ENCODE measurements around the gene ADK. TPM values are rescaled to one million over a fixed set of nuclear protein-coding genes. Genes with fewer than 3 reads are reported as not detected.

The ADK gene
- total RNA-seq, 3 donors from 2014 or later = 27.2 to 50.8 (median 40.0) TPM

DNA sequence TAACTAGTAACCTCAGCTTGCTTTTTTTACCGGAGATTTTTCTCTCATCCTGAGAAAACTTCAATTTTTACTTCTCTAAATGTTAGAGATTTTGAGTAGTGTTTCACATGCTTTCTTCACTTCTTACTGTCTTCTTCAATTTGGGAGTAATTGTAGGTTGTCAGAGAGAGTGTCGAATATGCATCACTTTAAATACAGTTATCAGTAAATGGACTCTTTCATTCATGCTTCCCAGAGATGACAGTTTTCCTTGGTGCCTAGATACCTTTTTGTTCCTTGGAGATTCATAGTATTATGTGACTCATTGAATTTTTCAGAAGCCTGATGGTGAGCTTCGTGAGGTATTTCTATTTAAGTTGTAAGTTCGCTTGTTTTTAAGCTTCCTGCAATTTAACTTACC is 169.7 kb downstream of the ADK start:
- H3K9me3 ChIP-seq = peaks cover 0 to 11% of the 10 kb centered on the region in 2 donors
- no peaks in the 10 kb centered on the region for H3K36me3 ChIP-seq
- no peaks in the 10 kb centered on the region for H3K27me3 ChIP-seq
- intact Hi-C loops (cut with DNase I; ENCODE audit: low total_unique reads) = no loop called here
- TF ChIP-seq POLR2A (IDR thresholded peaks at IDR 0.05) (no peak), POLR2AphosphoS5 (IDR thresholded peaks at IDR 0.05) (no peak)
- TF ChIP-seq, protein P1, sequence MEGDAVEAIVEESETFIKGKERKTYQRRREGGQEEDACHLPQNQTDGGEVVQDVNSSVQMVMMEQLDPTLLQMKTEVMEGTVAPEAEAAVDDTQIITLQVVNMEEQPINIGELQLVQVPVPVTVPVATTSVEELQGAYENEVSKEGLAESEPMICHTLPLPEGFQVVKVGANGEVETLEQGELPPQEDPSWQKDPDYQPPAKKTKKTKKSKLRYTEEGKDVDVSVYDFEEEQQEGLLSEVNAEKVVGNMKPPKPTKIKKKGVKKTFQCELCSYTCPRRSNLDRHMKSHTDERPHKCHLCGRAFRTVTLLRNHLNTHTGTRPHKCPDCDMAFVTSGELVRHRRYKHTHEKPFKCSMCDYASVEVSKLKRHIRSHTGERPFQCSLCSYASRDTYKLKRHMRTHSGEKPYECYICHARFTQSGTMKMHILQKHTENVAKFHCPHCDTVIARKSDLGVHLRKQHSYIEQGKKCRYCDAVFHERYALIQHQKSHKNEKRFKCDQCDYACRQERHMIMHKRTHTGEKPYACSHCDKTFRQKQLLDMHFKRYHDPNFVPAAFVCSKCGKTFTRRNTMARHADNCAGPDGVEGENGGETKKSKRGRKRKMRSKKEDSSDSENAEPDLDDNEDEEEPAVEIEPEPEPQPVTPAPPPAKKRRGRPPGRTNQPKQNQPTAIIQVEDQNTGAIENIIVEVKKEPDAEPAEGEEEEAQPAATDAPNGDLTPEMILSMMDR (IDR thresholded peaks at IDR 0.05) = no peak
- H3K4me1 ChIP-seq = no peaks in the 10 kb centered on the region
- no peak overlapping the region for H3K27ac ChIP-seq
- no peak overlapping the region for H3K4me3 ChIP-seq
- DNase-seq (ENCODE audit: low spot score in 2 of 2) = no peak

DNA sequence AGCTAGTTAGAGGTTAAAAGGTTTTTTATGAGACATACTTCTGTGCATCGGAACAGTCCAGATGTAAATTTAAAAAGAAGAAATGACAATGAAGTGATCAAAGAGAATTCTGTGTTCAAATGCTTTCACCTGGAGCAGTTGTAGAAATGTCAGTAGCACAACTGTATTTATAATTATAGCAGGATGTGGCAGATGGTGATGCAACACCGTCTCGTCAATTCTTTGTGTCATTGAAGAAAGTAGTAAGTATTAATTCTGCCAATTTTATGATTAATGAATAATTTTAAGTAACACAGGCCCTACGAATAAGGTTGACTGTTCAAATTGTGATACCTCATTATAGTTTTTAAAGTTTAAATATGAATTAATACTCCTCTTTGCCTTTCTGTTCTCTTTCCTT is 171.1 kb downstream of the ADK start:
- no peaks in the 10 kb centered on the region for H3K27me3 ChIP-seq
- no peak overlapping the region for H3K27ac ChIP-seq
- TF ChIP-seq, protein P1 (IDR thresholded peaks at IDR 0.05) = no peak
- TF ChIP-seq POLR2AphosphoS5 (IDR thresholded peaks at IDR 0.05) = no peak
- no peak for TF ChIP-seq POLR2A (IDR thresholded peaks at IDR 0.05)
- no peak overlapping the region for H3K4me3 ChIP-seq
- no peaks in the 10 kb centered on the region for H3K36me3 ChIP-seq
- DNase-seq (ENCODE audit: low spot score in 2 of 2) = no peak
- H3K9me3 ChIP-seq = peaks cover 0 to 11% of the 10 kb centered on the region in 2 donors
- no peaks in the 10 kb centered on the region for H3K4me1 ChIP-seq
- intact Hi-C loops (cut with DNase I; ENCODE audit: low total_unique reads) = no loop called here

DNA sequence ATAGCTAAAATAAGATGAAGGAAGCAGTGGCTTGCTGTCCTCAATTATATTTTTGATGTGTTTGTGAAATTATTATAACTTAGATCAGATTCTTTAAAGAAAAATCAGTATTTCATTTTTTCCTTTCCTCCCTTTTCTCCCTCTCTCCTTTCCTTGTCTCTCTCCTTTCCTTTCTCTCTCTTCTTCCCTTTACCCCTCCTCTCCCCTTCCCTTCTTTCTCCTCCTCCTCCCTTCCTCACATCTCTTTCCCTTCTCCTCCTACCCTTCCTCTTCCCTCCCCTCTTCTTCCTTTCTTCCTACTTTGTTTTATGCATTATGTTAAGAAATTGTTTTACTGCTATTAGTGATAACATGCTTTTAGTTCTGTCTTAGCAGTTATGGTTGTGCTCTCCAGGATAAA is 171.5 kb downstream of the ADK start:
- no peaks in the 10 kb centered on the region for H3K36me3 ChIP-seq
- no peak overlapping the region for H3K27ac ChIP-seq
- peaks cover 0 to 11% of the 10 kb centered on the region in 2 donors for H3K9me3 ChIP-seq
- no peaks in the 10 kb centered on the region for H3K27me3 ChIP-seq
- no peak for DNase-seq (ENCODE audit: low spot score in 2 of 2)
- no peak overlapping the region for H3K4me3 ChIP-seq
- intact Hi-C loops (cut with DNase I; ENCODE audit: low total_unique reads) = no loop called here
- no peak for TF ChIP-seq POLR2A (IDR thresholded peaks at IDR 0.05)
- no peak for TF ChIP-seq POLR2AphosphoS5 (IDR thresholded peaks at IDR 0.05)
- TF ChIP-seq, protein P1 (IDR thresholded peaks at IDR 0.05) = no peak
- H3K4me1 ChIP-seq = no peaks in the 10 kb centered on the region

DNA sequence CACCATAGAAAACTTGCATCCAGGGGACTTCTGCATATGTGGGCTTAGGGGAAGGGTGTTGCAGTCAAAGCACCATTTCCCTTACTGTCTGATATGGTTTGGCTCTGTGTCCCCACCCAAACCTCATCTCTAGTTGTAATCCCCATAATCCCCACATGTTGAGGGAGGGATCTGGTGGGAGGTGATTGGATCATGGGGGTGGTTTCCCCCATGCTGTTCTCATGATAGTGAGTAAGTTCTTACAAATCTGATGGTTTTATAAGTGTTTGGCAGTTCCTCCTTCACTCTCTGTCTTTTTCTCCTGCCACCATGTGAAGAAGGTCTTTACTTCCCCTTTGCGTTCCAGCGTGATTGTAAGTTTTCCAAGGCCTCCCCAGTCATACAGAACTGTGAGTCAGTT is 177.4 kb downstream of the ADK start:
- TF ChIP-seq POLR2AphosphoS5 (IDR thresholded peaks at IDR 0.05) = no peak
- TF ChIP-seq, protein P1 (IDR thresholded peaks at IDR 0.05) = no peak
- no peak for TF ChIP-seq POLR2A (IDR thresholded peaks at IDR 0.05)
- Histone ChIP-seq H3K9me3 (no peaks in the 10 kb centered on the region), H3K4me1 (no peaks in the 10 kb centered on the region), H3K27me3 (no peaks in the 10 kb centered on the region), H3K36me3 (no peaks in the 10 kb centered on the region), H3K4me3 (no peak overlapping the region), H3K27ac (no peak overlapping the region)
- no peak for DNase-seq (ENCODE audit: low spot score in 2 of 2)
- intact Hi-C loops (cut with DNase I; ENCODE audit: low total_unique reads) = no loop called here

DNA sequence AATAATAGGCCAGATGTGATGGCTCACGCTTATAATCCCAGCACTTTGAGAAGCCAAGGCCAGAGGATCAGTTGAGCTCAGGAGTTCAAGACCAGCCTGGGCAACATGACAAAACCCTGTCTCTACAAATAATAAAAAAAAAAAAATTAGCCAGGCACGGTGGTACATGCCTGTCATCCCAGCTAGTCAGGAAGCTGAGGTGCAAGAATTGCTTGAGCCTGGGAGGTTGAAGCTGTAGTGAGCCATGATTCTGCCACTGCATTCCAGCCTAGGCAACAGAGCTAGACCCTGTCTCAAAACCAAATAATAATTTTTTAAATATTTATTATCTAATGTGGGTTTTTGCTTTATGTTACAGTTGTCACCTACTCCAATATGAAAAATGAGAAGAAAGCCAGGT is 178.9 kb downstream of the ADK start:
- H3K27me3 ChIP-seq = no peaks in the 10 kb centered on the region
- TF ChIP-seq POLR2AphosphoS5 (IDR thresholded peaks at IDR 0.05) (no peak), POLR2A (IDR thresholded peaks at IDR 0.05) (no peak)
- TF ChIP-seq, protein P1 (IDR thresholded peaks at IDR 0.05) = no peak
- H3K4me1 ChIP-seq = no peaks in the 10 kb centered on the region
- H3K4me3 ChIP-seq = no peak overlapping the region
- H3K9me3 ChIP-seq = peaks cover 0 to 8% of the 10 kb centered on the region in 2 donors
- intact Hi-C loops (cut with DNase I; ENCODE audit: low total_unique reads) = no loop called here
- H3K27ac ChIP-seq = no peak overlapping the region
- H3K36me3 ChIP-seq = no peaks in the 10 kb centered on the region
- no peak for DNase-seq (ENCODE audit: low spot score in 2 of 2)

All from breast epithelium (tissue), 4 donors.